Measurements from ENCODE around the gene ACOXL. TPM values are rescaled to one million over a fixed set of nuclear protein-coding genes. Genes with fewer than 3 reads are reported as not detected.
"Not testable (repeated sequence)": the region's sequence is repeated elsewhere in the genome, so short reads cannot be mapped to it uniquely, and the experiment has no call there.

Gene ACOXL
- total RNA-seq, 1 donor from 2014 or later, result 52.7 TPM

DNA sequence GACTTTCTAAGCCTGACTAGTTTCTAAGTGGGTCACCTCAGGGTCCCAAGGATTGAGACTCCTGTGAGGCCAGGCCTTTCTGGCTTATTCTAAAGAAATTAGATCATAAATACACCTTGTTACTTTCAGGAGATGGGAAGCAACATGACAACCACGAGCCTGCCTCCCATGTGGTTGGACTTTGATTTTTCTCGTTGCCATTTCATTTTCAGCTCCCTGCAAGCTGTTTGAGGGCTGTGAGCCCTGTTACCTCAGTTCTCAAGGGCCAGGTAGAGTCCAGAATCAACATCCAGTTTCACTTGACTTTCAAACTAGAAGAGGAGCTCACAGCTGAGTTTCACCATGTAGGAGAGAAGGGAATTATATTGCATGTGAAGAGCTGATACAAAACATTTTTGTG lies 228.6 kb downstream of the ACOXL start:
- no peak for DNase-seq (ENCODE audit: low spot score)

DNA sequence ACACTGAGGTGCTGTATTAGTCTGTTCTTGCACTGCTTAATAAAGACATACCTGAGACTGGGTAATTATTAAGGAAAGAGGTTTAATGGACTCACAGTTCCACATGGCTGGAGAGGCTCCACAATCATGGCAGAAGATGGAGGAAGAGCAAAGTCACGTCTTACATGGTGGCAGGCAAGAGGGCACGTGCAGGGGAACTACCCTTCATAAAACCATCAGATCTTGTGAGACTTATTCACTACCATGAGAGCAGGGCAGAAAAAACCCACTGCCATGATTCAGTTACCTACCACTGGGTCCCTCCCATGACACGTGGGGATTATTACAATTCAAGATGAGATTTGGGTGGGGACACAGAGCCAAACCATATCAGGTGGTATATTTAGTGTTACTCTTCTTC lies 229.3 kb downstream of the ACOXL start:
- DNase-seq (ENCODE audit: low spot score), result not testable (repeated sequence)

DNA sequence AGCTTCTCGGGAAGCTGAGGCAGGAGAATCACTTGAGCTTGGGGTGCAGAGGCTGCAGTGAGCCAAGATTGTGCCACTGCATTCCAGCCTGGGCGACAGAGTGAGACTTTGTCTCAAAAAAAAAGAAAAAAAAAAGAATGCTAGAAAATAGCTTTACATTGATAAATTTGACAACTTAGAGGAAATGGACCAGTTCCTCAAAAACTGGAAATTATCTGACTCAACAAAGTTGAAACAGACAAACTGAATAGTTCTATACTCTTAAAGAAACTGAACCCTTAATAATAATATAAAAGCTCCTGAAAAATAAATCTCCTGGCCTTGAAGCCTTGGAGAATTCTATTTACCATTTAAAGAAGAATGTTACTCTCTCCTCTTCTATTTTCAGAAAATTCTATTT lies 237.3 kb downstream of the ACOXL start:
- no peak for DNase-seq (ENCODE audit: low spot score)

DNA sequence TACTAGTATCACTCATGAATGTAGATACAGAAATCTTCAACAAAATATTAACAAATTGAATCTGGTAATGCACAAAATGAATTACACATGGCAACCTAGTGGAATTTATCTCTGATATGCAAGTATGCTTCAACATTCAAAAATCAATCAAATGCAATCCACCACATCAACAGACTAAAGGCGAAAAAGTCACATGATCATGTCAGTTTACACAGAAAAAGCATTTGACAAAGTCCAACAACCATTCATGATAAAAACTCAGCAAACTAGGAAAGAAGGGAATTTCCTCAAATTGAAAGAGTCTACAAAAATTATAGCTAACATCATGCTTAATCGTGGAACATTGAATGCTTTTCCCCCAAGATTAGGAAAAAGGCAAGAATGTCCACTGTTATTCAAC lies 237.8 kb downstream of the ACOXL start:
- no peak for DNase-seq (ENCODE audit: low spot score)

DNA sequence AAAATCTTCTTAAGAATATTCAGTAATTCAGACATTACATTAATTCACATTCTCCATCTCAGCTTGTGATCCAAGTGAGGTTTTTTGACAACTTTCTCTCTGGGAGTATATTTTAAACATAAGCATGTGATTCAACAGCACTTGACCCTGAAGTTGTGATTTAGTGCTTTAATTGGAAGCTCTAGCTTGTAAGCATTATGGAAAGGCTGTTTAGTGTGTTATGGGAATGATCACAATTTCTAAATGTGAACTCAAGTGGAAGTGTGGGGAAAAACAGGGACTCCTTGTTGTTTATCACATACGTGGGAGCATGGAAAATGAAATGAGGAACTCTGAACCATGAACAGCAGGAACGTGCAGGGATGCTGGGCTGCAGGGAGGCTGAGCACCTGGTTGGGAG lies 239.4 kb downstream of the ACOXL start:
- DNase-seq (ENCODE audit: low spot score), result no peak

DNA sequence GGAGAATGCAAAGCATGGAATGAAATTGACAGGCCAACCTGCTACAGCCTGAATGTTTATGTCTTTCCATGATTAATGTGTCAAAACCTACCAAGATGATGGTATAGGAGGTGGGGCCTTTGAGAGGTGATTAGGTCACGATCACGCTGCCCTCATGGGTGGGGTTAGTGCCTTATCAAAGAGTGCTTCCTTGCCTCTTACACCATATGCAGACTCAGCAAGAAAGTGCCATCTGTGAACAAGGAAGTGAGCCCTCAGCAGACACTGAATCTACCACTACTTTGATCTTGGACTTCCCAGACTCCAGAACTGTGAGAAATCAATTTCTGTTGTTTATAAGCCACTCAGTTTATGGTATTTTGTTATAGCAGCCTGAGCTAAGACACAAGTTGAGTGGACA lies 240.9 kb downstream of the ACOXL start:
- DNase-seq (ENCODE audit: low spot score), result no peak

DNA sequence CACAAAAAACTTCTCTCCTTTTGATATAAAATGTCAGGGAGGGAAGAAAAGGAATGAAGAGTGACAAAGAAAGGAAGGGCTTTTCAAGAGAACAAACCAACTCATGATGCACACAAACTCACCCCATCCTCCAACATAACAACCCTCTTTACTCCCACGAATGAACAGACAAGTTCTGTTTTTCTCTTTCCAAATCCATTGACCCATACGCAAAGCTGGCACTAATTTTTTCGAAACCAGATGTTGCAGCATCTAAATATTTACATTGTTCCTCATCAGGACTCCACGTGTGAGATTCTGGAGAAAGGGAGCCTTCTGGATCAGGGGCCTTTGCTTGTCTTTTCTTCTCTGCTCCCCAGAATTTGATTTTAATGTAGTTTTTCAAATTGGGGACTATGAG lies 245.0 kb downstream of the ACOXL start:
- DNase-seq (ENCODE audit: low spot score), result no peak

DNA sequence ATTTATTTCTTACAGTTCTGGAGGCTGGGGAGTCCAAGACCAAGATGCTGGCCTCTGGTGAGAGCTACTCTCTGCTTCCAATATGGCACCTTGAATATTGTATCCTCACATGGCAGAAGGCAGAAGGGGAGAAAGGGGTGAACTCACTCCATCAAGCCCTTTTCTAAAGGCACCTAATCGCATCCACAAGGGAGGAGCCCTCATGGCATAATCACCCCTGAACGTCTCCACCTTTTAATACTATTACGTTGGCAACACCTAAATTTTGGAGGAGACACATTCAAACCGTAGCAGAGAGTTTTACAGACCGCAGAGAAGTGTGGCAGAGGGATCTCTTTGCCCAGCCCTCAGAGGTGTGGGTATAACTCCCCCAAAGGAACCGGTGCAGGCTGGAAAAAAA lies 245.8 kb downstream of the ACOXL start:
- DNase-seq (ENCODE audit: low spot score), result no peak

DNA sequence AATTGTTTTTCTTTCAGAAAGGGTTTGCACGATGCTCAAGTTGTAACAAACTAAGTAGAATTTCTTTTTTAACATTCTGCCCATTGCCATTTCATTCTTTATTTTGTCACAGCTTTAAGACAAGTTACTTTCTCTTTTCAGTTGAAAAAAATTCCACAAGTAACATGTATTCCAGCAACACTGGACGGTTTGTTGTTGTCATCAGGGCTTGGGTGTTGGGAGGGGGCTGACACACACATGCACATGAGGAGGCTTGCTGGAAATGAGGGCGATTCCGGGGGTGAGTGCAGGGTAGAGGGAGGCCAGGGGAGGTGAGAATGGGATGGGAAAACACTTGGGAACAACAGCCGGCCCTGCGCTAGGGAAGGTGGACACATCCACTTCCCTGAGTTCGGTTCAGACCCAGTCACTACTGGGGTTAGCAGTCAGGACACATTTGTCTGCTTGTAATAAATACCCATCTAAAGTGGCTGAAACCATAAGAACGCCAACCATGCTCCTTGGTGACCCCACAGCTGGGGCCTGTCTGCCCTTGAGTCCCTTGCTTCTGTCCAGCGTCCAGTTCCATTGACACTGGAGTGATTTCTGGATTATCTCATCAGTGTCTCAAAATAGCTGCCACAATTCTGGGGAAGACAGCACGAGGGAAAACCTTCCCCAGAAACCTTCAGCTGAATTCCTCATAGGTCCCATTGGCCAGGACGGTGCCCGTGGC lies 246.5 kb downstream of the ACOXL start:
- DNase-seq (ENCODE audit: low spot score), result no peak

DNA sequence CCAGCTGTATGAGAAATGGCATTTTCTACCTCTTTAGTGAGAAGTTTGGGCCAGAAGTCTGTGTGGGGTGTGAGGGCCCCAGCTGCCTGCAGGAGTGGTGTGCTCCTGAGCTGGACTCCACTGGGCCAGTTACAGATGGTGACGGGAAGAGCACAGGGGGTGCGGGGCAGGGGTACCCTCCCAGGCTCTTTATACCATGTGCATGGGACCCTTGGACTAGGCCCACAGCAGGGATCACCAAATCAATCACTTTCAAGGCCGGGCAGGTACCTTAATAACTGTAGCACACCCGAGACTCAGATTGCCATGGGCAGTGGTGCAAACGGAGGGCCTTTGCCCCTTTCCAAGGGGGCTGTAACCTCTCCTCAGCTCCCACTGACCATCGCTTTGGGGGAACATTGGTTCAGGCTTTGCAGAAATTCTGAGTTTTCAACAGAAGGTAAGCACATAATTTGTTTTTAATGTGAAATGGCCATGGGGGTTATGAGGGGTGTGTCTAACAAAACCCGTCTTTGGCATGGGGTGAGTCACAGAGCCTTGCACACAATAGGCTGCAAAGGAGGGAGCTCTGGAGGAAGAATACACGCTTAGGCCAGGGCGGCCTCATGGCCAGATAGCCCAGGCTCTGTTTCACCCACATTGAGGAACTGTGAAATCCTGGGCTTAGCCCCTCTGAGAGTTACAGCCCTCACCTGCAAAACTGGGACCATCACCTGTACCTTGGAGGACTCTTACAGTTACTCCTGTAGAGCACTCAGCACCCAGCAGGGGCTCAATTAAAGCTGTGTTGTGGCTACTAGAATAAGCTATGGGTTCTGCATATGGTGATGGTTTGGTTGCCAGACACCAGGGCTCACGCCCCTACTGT lies 247.3 kb downstream of the ACOXL start:
- no peak for DNase-seq (ENCODE audit: low spot score)

DNA sequence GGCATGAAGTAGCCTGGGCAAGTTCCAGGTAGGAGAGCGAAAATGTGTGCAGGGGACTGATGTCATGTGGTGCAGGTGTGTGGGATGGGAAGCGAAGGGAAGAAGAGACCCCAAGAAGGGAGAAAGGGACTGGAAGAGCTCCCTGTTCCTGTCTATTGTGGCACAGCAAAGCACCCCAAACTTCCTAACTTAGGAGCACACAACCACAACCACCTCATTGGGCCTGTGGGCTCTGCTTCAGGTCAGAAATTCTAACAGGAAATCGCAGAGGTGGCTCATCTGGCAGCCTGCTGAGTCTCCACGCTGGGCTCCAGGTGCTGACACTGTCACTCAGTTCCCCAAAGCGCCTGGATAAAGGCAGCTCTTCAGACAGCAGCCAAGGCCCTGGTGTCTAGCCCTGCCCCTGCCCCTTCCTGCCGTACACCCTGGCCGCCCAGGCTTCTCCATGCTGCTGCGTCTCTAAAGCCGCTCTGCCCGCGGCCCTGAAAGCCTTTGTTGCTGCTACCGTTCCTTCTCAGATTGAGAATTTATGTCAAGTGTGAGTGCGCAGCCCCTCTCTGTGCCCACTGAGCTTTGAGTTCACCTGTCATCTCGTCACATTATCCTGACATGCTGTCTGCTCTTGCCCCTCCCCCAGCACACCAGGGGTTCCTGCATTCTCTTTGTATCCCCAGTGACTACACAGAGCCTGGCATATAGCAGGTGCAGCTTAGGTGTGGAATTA lies 248.1 kb downstream of the ACOXL start:
- DNase-seq (ENCODE audit: low spot score), result no peak

DNA sequence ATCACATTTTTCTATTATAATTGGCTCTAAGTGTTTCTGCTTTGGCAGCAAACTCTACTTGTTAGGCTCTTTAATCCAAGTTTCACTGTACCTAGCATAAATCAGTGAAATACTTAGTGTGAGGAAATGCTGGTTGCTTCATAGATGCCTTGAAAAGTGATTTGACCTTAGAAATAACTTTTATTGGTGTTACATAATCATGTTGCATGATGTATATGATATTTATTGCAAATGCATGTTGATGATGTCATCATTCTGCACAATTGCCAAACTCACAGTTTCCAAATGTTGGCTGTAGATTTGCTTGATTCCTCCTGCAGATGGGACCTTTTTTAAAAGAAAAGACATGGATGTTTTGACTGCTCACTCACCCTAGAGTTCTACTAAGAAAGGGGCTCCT lies 250.8 kb downstream of the ACOXL start:
- DNase-seq (ENCODE audit: low spot score), result no peak

DNA sequence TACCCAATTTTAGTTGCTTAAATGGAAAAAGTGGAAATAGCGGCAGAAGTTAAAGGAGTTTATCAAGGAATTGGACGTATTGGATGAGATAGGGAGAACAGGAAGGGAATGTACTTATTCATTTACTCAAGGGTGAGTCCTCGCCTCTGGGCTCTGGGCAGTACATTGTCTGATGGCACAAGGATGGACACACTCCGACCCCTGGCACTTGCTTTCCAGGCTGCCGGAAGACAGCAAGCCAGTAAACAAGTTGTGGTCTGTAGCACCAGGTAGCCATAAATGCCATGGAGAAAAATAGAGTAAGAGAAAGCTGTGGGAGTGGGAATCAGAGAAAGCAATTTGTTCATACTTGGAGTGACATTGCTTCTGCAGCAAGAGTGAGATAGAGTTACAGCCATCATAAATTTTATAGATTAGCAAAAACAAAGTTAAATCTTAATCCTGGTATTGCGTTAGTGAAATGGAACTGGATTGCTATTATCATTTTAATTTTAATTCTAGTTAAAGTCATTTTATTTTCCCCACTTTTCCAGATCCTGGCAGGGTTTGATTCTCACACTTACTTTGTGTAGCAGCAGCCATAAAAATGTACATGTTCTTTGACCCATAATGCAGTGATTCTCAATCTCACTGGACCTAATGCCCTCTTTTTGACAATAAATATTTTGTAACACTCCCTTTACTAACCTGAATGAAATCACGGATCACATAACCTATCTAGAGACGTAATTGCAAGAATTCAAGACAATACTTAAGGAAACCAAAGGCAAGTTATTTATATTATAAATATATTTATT lies 252.5 kb downstream of the ACOXL start:
- DNase-seq (ENCODE audit: low spot score), result no peak

DNA sequence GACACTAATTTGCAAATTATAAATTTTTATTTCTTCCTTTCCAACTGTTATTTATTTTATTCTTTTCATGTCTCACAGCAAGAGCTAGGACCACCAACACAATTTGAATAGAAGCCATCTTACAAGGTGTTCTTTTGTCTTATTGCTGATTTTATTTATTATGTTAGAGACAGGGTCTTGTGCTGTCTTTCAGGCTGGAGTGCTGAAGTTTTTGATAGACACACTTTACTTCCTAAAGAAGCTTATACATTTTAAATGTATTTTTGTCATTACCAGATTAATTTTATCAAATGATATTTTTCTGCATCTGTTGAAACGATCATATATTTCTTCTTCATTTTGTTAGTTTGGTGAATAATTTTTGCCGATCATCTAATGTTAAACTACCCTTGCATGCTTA lies 258.1 kb downstream of the ACOXL start:
- DNase-seq (ENCODE audit: low spot score), result no peak

DNA sequence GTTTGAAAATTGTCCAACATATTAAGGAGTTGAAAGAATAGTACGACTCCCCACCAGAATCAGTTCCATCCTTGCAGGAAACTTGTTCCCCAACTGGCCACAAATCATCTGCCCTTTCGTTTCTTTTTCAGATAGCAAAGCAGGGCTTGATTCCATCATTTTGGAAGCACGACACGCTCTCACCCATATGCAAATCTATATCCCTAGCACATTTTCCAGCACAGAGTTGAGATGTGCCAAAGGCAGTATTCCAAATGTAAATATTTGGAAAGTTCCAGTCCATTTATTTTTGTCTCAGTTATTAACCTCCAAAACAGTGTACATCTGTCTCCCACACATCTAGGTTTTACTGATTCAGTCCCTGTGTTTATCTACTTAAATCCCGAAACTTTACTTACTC lies 259.5 kb downstream of the ACOXL start:
- DNase-seq (ENCODE audit: low spot score), result no peak

DNA sequence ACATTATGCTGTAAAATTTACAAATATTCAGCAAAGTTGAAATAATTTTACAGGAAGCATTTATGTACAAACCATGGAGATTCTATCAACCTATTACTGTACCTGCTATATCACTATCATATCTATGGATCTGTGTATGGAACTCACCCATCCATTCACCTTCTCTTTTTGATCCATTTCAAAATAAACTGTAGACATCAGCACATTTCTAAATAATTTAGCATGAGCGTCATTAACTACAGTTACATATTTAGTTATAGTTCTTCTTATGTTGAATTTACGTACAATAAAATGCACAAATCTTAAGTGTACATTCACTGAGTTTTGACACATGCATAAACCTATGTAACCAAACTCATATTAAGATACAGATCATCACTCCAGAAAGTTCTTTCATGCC lies 260.5 kb downstream of the ACOXL start:
- DNase-seq (ENCODE audit: low spot score), result no peak

DNA sequence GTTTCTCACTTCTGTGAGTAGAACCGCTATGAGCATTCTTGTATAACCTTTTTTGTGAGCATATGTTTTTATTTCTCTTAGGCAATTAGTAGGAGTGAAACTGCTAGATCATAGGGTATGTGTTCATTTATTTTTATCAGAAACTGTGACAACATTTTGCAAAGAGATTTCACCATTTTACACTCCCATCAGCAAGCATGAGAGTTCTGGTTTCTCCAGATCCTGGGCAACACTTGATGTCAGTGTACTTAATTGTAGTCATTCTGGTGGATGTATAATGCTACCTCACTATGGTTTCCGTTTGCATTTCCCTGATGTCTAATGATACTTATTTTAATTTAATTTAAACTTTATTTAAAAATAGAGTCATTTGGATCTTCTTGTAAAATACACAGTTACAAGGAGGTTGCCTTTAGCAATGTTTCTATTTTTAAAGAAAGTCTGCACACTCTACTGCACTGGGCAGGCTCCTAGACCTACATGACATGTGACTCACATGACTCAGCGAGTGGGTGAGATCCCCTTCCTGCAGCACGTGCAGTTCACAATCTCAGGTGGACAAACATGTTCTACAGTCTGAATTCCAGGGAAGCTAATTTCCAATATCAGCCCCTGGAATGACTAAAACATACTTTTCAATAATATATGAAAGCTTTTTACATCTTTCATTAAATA lies 261.3 kb downstream of the ACOXL start:
- no peak for DNase-seq (ENCODE audit: low spot score)

DNA sequence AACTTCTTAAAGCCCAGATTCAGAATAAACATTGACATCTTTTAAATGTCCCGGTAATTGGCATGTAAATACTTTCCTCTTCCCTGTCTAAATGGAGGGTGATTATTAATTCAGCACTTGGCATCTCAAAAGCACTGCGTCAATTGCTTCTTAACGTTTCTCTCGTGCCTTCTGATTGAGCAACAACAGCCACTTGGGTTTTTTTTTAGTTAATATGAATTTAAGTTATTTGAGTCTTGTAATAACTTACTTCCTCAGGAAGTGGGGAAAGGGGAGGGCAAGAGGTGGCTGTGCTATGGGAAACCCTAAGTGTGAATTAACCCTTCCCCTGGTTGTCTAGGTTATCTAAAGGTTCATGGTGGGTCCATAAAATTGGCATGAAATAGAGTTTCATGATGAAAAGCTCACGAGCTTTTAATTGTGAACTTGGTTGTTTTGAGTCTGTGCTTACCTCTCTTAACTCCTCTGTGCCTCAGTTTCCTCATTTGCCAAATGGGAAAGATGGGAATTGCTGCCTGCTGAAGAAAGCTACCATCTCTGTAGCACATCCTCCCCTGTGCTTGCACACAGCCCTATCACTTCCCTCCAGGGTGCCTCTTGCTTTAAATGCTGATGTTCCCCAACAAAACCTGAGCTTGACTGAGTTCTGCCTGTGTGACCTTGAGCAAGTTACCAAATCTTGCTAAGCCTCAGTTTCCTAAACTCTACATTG lies 262.0 kb downstream of the ACOXL start:
- DNase-seq (ENCODE audit: low spot score), result no peak

DNA sequence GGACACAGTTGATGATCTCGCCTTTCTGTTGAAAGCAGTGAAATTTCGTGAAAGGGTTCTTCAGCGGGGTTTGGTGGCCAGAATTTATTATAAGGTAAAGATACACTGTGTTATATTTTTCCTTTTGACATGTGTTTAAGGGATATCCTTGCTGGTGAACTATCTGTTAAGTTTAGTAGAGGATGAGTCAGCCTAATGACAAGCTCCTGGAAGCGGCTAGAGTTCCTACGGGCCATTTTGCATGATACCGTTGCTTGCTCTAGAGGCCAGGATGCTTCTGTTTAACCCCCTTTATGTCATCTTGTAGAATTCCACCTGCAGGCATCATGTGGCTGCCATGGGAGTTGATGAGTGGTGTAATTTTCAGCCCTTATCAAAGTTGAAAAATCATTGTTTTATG lies 263.5 kb downstream of the ACOXL start:
- DNase-seq (ENCODE audit: low spot score), result no peak

DNA sequence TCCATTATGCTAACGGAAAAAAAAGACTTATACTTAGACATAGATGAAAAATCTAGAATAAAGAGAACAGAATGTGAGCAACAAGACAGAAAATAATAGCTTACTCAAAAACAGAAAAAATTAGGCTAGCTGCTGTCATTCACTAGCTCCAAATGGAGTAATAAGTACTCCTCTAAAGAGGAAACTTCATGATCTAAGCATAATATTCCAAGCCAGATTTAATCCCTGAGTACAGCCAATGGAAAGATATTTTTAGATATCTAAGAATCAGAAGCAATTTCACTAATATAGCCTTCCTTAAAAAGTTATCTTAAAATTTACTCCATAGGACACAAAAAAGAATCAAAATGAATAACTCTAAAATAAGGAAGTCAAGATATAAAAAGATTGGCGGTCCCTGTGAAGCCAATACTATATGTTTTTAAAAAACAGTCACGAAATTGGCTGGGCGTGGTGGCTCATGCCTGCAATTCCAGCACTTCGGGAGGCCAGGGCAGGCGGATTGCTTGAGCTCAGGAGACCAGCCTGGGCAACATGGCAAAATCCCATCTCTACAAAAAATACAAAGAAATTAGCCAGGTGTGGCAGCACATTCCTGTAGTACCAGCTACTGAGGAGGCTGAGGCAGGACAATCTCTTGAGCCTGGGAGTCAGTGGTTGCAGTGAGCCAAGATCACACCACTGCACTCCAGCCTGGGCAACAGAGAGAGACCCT lies 265.1 kb downstream of the ACOXL start:
- DNase-seq (ENCODE audit: low spot score), result no peak

Measured in ureter (tissue), 1 donor.